ENCODE data around the gene DKC1. TPM values are rescaled to one million over a fixed set of nuclear protein-coding genes. Genes with fewer than 3 reads are reported as not detected.
A peak's percentile ranks its signal among the peaks of the same experiment; 100 is the strongest.

Gene DKC1
- total and polyA plus RNA-seq, 2 of the 13 experiments (the other 11 are each of a cell fraction or from before 2014, with no cell fraction given), result 61.6 to 102 TPM

DNA sequence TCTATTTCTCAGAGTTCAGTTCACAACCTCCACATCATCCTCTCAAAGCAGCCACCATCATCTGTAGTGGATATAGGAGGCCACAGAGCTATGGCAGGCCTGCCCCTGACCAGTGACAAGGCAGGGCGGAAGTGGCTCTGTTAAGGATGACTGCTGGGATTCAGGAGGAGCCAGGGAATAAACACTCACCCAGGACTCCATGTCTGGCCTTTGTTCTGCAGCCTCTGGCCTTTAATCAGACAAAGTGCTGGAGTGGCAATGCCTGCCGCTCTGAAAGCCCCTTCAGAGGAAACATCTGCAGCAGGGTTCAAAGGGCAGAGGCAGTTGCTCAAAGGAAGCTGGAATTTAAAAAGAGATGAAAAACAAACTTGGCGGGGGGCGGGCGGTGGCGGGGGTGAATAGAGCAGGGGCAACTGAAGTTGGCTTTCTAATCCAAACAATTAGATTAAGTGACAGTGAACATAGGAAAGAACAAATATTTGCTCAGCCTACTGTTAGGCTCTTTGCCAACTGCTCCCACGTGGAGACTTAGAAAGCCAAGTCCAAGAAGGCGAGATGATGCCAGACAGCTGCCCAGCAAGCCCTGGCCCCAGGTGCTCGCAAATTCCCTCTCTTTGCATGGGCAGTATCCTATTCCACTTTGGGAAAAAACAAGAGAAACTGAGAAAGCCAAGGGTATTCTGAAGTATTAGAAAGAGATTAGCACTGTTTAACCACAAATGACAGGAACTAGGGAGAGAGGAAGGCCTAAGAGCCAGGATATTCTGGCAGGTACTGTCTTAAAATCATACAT, 37.1 kb downstream of the DKC1 start:
- peak overlapping the region; percentile 70 for H3K4me2 ChIP-seq (ENCODE audit: low read depth, low read length)
- H3K4me3 ChIP-seq (replicated peaks in 1 of 3; ENCODE audit: insufficient read depth in 1 of 3, low read depth in 2 of 3, low read length in 3 of 3), result peak overlapping the region in 1 of 3 experiments; percentile 43; a peak in 1 of 6 replicates
- intact Hi-C loops (cut with micrococcal nuclease; ENCODE audit: unreplicated experiment) (loop anchor here (1.0 kb wide), 1 partner anchor 37 kb away; the partner anchor contains the start of gene DKC1), in situ Hi-C loops (cut with HindIII; ENCODE audit: extremely low pct_ligation_motif_present, low pct_unique_long_range_greater_than_20kb) (no loop called here)
- no peaks in the 10 kb centered on the region; the same call in 1 of the 2 replicates for H4K20me1 ChIP-seq (ENCODE audit: insufficient read depth, low read length)
- H3K4me1 ChIP-seq (ENCODE audit: insufficient read depth, low read length), result peaks cover 87% of the 10 kb centered on the region
- FAIRE-seq (peak; percentile 98), DNase-seq (ENCODE audit: low spot score) (peak; percentile 90), ATAC-seq (peak; percentile 94)
- BruUV-seq (replicated peaks), result no TSS peak
- ChIA-PET POLR2A (interaction anchor here (1.0 to 2.6 kb wide), 3 partner anchors 21 to 37 kb away, joined by 3 to 23 read pairs (median 4); partner anchors contain the start of gene DKC1), CTCF (ENCODE audit: low intra/inter-chr PET ratio, low total read pairs) (no interaction called here)
- peak overlapping the region; percentile 62 for H3K9ac ChIP-seq (ENCODE audit: insufficient read depth, low read depth, low read length)
- 0% methylated on average over 9 of the region's 9 CpGs for WGBS (ENCODE audit: low lambda C conversion rate)
- no peaks in the 10 kb centered on the region for H3K79me2 ChIP-seq (ENCODE audit: insufficient read depth, low read length)
- H3K9me3 ChIP-seq (ENCODE audit: low read length), result no peaks in the 10 kb centered on the region
- H3K27me3 ChIP-seq (ENCODE audit: control insufficient read depth in 1 of 2, insufficient read depth in 2 of 2, low read length in 2 of 2), result no peaks in the 10 kb centered on the region
- H3K36me3 ChIP-seq (replicated peaks in 1 of 2; ENCODE audit: control insufficient read depth in 1 of 2, insufficient read depth in 2 of 2, low read length in 2 of 2), result no peaks in the 10 kb centered on the region
- H2AFZ ChIP-seq (ENCODE audit: low read length), result no peak overlapping the region
- peak overlapping the region; percentile 74 for H3K27ac ChIP-seq (ENCODE audit: extremely low read length, insufficient read depth, low read length)
- TF ChIP-seq MXD4 (CRISPR knock-in tag; IDR thresholded peaks at IDR 0.05), result peak; percentile 16; the same call in 1 of the 2 replicates
- TF ChIP-seq SATB2 (CRISPR knock-in tag; IDR thresholded peaks at IDR 0.05), result no peak
- peak; percentile 49 for TF ChIP-seq SOX5 (CRISPR knock-in tag; IDR thresholded peaks at IDR 0.05; ENCODE audit: borderline replicate concordance)
- no peak for TF ChIP-seq ZNF644 (CRISPR knock-in tag; IDR thresholded peaks at IDR 0.05; ENCODE audit: low read depth)
- TF ChIP-seq HMG20A (CRISPR knock-in tag; IDR thresholded peaks at IDR 0.05; ENCODE audit: borderline replicate concordance), result no peak; the same call in 1 of the 2 replicates
- no peak for TF ChIP-seq HNRNPK (IDR thresholded peaks at IDR 0.05; ENCODE audit: low read depth, low read length, poor library complexity, severe bottlenecking)
- TF ChIP-seq GLI4 (CRISPR knock-in tag; IDR thresholded peaks at IDR 0.05; ENCODE audit: borderline replicate concordance), result no peak
- TF ChIP-seq, protein P1, sequence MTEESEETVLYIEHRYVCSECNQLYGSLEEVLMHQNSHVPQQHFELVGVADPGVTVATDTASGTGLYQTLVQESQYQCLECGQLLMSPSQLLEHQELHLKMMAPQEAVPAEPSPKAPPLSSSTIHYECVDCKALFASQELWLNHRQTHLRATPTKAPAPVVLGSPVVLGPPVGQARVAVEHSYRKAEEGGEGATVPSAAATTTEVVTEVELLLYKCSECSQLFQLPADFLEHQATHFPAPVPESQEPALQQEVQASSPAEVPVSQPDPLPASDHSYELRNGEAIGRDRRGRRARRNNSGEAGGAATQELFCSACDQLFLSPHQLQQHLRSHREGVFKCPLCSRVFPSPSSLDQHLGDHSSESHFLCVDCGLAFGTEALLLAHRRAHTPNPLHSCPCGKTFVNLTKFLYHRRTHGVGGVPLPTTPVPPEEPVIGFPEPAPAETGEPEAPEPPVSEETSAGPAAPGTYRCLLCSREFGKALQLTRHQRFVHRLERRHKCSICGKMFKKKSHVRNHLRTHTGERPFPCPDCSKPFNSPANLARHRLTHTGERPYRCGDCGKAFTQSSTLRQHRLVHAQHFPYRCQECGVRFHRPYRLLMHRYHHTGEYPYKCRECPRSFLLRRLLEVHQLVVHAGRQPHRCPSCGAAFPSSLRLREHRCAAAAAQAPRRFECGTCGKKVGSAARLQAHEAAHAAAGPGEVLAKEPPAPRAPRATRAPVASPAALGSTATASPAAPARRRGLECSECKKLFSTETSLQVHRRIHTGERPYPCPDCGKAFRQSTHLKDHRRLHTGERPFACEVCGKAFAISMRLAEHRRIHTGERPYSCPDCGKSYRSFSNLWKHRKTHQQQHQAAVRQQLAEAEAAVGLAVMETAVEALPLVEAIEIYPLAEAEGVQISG (CRISPR knock-in tag; IDR thresholded peaks at IDR 0.05), result peak; percentile 87
- peak; percentile 91 for TF ChIP-seq ZBTB42 (CRISPR knock-in tag; IDR thresholded peaks at IDR 0.05)
- TF ChIP-seq ISL2 (CRISPR knock-in tag; IDR thresholded peaks at IDR 0.05), result peak; percentile 55; the same call in 1 of the 2 replicates
- no peak for TF ChIP-seq ZKSCAN8 (CRISPR knock-in tag; IDR thresholded peaks at IDR 0.05; ENCODE audit: borderline replicate concordance)
- TF ChIP-seq DPF2 (CRISPR knock-in tag; IDR thresholded peaks at IDR 0.05; ENCODE audit: borderline replicate concordance, low read depth), result 0 out of 2 replicates have a peak, but pooled peaks have one; percentile 31
- TF ChIP-seq ELF1 (CRISPR knock-in tag; IDR thresholded peaks at IDR 0.05), result peak; percentile 61; the same call in 1 of the 2 replicates
- 0 out of 2 replicates have a peak, but pooled peaks have one; percentile 30 for TF ChIP-seq ZNF564 (CRISPR knock-in tag; IDR thresholded peaks at IDR 0.05)
- 0 out of 2 replicates have a peak, but pooled peaks have one; percentile 36 for TF ChIP-seq ZNF746 (CRISPR knock-in tag; IDR thresholded peaks at IDR 0.05)
- no peak for TF ChIP-seq TARDBP (CRISPR knock-in tag; IDR thresholded peaks at IDR 0.05)
- TF ChIP-seq, protein P2, sequence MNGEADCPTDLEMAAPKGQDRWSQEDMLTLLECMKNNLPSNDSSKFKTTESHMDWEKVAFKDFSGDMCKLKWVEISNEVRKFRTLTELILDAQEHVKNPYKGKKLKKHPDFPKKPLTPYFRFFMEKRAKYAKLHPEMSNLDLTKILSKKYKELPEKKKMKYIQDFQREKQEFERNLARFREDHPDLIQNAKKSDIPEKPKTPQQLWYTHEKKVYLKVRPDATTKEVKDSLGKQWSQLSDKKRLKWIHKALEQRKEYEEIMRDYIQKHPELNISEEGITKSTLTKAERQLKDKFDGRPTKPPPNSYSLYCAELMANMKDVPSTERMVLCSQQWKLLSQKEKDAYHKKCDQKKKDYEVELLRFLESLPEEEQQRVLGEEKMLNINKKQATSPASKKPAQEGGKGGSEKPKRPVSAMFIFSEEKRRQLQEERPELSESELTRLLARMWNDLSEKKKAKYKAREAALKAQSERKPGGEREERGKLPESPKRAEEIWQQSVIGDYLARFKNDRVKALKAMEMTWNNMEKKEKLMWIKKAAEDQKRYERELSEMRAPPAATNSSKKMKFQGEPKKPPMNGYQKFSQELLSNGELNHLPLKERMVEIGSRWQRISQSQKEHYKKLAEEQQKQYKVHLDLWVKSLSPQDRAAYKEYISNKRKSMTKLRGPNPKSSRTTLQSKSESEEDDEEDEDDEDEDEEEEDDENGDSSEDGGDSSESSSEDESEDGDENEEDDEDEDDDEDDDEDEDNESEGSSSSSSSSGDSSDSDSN (CRISPR knock-in tag; IDR thresholded peaks at IDR 0.05), result no peak
- peak; percentile 74 for TF ChIP-seq HNF4G (IDR thresholded peaks at IDR 0.05; ENCODE audit: borderline replicate concordance, low read depth, low read length)
- peak; percentile 47; the same call in 1 of the 2 replicates for TF ChIP-seq HNF4G (CRISPR knock-in tag; IDR thresholded peaks at IDR 0.05; ENCODE audit: borderline replicate concordance, low read depth)
- no peak for TF ChIP-seq ZNF382 (CRISPR knock-in tag; IDR thresholded peaks at IDR 0.05; ENCODE audit: borderline replicate concordance)

All from HepG2 (cell line).